ENCODE data around the gene BAZ1B.
"Not testable (repeated sequence)": the region's sequence is repeated elsewhere in the genome, so short reads cannot be mapped to it uniquely, and the experiment has no call there.

The BAZ1B gene

DNA sequence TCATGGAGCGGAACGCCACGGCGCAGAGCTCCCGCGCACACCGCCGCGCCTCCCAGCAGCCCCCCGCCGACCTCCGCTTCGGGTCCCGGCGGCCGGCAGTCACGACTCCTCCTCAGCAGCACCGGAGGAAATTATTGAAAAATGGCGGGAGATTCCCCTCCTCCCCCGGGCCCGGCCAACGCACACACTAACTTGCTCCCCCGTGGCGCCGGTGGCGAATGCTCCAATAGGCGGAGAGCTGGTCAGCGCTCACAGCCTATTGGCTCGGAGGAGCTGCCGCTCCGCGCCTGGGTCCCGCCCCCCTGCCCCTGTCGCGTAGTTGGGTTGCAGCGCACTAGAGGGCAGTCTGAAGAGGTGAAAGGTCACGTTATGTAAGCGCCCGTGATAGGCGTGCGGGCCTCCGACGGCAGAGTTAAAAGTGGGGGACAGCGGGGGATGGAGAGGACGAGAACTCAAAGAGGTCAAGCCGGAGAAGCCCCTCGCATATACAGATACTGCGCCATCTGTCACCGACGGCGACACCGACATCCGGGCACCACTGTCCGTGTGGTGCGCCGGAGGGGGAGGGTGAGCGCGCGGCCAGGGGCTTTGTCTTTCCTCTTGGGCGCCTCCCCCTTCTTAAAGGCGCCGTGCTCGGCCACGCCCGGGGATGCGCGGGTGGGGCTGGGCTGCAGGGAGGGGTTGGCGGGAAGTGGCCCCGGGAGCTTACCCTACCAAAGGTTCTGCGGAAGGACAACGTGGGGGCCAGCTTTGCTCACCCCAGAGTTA, at the start of gene BAZ1B:
TSS of gene BAZ1B (minus strand) at position 189 of the 768 bp plus-strand sequence. CDS start 360 bp downstream, outside the sequence.
- DNase-seq (ENCODE audit: low read depth in 3 of 3), result peak; percentile 94 to 98 (median 94)

- DNase-seq (ENCODE audit: low read depth in 3 of 3), result no peak
Measured at GRCh38 chr7:73570977-73571376, 48.9 kb upstream of the BAZ1B start.

DNA sequence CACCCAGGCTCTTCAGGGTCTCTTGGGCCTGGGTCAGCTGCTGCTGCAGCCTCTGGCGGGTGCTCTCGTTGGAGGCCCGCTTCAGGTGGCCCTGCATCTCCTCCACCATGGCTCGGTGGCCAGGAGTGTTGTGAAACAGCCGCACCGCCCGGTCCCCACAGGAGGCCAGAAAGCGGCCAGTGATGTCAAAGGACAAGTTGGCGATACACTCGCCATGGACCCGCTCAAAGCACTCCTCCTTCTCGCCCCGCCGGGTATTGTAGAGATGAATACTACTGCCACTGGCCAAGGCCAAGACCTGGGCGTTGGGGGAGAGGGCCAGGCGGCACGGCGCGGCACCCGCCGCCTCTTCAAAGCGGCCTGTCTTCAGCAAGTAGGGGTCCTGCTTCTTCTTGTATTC, 48.4 kb upstream of the BAZ1B start:
- no peak for DNase-seq (ENCODE audit: low read depth in 3 of 3)

DNA sequence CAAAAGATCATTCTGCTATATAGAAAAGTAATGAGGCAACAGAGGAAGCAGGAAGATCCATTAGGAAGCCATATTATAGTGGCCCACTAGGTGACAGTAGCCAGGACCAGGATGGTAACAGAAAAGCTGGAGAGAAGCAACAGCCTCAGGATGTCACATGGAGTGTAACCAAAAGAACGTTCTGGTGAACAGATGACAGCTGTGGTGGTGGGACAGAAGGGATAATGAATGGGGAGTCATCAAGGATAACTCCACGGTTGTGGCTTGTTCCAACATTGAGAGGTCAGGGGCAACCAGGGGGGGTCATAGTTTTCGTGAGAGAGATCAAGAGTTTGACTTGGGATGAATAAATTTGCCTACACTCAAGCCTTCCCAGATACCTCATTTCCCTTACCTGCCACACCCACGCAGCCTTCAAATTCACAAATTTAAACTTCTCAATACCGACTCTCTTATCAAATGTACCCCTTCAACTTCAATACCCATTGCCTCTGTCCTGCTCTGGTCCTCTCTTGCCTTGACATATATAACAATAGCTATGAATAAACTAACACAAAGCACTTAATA, 47.0 kb upstream of the BAZ1B start:
- DNase-seq (ENCODE audit: low read depth in 3 of 3), result no peak

- DNase-seq (ENCODE audit: low read depth in 3 of 3), result no peak
Measured at GRCh38 chr7:73567846-73568685, 46.0 kb upstream of the BAZ1B start.

GRCh38 chr7:73567140-73567539, 45.0 kb upstream of the BAZ1B start:
- DNase-seq (ENCODE audit: low read depth in 3 of 3), result no peak

- DNase-seq (ENCODE audit: low read depth in 3 of 3), result not testable (repeated sequence)
Measured at GRCh38 chr7:73566431-73566830, 44.3 kb upstream of the BAZ1B start.

DNA sequence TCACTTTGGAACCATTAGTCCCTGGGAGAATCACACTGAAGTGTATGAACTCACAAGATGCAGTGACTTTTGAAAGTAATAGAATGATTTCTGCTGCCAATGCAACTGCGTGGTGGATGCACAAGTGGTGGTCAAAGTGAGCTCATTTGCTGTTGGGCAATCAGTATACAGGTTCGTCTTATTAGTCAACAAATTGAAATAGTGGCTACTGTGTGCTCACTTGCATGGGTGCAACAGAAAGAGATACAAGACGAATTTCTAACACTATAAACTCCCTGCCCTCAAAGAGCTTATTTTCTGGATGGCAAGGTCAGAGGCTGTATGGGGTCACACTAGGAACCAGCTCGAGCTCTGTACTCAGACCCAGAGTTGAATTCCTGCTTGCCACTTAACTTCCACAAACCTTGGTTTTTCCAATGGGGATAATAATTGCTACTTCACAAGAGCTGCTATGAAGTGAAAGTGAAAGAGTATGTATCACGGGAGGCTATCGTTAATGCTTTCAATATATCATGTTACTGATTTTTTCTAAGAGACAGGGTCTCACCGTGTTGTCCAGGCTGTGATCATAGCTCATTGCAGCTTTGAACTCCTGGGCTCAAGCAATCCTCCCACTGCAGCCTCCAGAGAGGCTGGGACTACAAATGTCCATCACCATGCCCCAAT, 43.7 kb upstream of the BAZ1B start:
- no peak for DNase-seq (ENCODE audit: low read depth in 3 of 3)

DNA sequence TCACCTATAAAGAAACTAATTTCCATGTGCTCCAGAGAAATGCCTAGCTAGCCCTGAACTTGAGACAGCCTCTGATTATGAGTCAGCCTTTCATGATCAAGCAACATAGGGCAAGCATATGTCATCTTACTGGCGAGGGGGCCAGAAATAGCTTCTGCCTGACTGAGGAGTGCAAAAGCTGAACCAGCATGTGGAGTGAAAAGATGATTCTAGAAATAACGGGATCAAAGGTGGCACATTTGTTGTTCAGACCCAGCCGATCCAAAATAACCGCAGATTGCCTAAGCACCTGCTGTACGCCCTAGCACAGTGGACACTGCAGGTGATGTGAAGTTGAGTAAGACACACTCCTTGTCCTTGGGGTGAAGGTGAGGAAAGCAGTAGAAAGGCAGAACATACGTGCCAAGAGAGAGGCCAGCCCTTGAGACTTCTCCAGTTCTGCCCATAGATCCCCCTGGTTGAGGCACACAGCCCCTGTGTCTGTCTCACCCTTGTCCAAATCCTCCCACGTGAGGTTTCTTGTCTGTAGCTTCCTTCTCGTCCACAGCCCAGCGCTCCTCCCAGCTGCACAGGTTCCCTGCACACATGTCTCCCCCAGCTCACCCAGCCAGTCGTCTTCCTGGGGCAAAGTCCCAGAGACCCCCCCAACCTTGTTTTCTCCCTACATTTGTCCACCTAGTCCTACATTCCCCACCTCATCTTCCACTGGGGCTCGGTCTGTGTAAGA, 38.2 kb upstream of the BAZ1B start:
- no peak for DNase-seq (ENCODE audit: low read depth in 3 of 3)

- DNase-seq (ENCODE audit: low read depth in 3 of 3), result peak; percentile 48 to 69 (median 65)
Measured at GRCh38 chr7:73557397-73558257, 35.5 kb upstream of the BAZ1B start, which contains the start of gene BCL7B. Gene BCL7B, minus strand, starts transcription at chr7:73557690. Its CDS starts 112 bp downstream, at chr7:73557578.

DNA sequence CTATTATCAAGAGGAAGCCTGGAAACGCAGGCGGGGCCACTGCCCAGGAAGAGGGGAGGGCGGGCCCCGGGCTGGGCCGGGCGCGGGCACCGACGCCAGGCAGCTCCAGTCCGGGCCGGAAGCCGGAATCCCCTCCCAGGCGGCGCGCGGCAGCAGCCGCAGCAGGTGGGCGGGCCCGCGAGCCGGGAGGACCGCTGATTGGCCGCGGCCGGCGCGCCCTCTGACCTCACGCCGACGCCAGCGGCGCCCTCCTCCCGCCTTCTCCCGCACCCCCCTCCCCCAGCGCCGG, 35.0 kb upstream of the BAZ1B start:
- peak; percentile 78 to 92 (median 82) for DNase-seq (ENCODE audit: low read depth in 3 of 3)

DNA sequence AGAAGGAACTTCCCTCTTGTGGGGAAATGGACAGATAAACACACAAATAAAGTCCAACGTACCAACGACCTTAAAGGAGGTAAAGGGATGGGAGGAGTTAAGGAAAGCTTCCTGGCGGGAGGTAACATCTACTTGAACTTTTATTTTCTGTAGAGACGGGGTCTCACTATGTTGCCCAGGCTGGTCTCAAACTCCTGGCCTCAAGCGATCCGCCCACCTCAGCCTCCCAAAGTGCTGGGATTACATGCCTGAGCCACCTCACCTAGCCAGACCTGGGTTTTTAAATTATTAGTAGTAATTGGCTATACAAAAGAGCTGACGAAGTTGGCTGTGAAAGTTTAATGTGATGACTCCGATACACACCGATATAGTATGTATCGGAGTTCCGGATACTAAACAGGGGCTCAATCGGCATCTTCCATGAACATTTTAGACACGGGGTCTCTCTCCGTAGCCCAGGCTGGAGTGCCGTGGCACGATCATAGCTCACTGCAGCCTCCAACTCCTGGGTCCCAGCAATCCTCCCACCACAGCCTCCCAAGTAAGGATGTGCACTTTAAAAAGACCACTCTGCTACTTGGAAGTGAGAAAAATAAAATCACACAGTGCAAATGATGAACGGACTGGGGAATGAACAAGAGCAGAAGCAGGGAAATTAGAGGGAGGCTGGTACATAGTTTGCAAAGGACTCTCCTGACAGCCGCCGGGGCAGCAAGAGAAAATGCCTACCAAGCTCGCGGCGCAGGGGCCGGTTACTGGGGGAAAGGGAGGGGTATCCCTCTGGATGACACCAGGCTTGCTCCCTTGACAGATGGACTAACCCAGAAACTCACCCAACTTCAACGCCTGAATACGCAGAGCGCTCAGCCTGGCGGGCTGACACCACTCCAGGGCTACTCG, 34.4 kb upstream of the BAZ1B start:
- DNase-seq (ENCODE audit: low read depth in 3 of 3), result no peak

DNA sequence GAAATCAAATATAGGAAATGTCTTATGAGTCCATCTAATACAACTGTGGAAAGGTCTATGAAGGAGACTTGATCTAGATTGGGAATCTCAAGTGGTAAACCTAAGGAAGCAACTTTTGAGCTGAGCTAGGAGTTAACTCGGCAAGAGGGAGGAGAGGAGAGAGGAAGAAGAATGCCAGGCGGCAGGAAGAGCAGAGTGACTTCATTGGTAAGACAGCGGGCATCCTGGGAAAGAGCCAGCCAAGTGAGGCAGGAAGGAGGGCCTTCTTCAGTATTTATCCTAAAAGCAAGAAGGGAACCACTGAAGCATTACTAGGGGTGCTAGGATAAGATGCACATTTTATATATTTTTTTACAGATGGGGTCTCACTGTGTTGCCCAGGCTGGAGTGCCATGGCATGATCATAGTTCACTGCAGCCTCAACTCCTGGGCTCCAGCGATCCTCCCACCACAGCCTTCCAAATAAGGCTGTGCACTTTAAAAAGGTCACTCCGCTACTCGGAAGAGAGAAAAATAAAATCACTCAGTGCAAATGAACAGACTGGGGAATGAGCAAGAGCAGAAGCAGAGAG, 33.4 kb upstream of the BAZ1B start:
- no peak for DNase-seq (ENCODE audit: low read depth in 3 of 3)

DNA sequence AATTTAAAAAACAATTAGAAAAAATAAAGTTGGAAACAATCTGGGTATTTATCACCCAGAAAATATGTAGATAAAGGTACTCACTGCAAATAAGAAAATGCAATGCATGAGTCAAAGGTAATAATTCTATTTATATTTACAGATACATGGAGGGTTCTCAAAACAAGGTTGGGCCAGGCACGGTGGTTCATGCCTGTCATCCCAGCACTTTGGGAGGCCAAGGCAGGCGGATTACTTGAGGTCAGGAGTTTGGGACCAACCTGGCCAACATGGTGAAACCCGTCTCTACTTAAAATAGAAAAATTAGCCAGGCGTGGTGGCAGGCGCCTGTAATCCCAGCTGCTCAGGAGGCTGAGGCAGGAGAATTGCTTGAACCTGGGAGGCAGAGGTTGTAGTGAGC, 28.0 kb upstream of the BAZ1B start:
- not testable (repeated sequence) for DNase-seq (ENCODE audit: low read depth in 3 of 3)

DNA sequence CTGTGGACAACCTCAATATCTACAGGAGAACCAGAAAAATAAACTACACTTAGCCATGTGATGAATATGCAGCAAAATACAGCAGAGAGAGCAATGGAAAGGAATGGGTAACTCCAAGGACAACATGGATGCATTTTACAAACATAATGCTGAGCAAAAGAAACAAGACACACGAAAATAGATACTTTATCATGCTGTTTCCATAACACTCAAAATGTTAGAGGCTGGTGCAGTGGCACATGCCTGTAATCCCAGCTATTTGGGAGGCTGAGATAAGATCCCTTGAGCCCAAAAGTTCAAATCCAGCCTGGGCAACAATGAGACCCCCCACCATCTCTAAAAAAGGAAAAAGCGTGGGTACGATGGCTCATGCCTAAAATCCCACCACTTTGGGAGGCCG, 27.1 kb upstream of the BAZ1B start:
- no peak for DNase-seq (ENCODE audit: low read depth in 3 of 3)

DNA sequence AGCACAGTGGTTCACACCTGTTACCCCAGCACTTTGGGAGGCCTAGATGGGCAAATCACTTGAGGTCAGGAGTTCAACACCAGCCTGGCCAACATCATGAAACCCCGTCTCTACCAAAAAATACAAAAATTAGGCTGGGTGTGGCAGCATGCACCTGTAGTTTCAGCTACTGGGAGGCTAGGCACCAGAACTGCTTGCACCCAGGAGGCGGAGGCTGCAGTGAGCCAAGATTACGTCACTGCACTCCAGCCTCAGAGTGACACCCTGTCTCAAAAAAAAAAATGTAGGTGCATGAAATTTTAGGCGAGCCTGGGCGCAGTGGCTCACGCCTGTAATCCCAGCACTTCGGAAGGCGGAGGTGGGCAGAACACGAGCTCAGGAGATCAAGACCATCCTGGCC, 25.7 kb upstream of the BAZ1B start:
- no peak for DNase-seq (ENCODE audit: low read depth in 3 of 3)

DNA sequence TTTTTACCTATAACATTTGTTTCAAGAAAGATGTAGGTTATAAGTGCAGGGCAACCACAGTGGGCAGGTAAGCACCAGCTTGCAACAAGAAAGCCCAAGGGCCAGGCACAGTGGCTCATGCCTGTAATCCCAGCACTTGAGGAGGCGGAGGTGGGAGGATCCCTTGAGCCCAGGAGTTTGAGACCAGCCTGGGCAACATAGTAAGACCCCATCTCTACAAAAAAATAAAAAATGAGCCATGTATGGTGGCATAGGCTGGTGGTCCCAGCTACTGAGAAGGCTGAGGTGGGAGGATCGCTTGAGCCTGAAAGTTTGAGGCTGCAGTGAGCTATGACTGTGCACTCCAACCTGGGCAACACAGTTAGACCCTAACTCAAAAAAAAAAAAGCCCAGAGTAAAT, 22.6 kb upstream of the BAZ1B start:
- no peak for DNase-seq (ENCODE audit: low read depth in 3 of 3)

GRCh38 chr7:73541722-73542121, 19.6 kb upstream of the BAZ1B start:
- no peak for DNase-seq (ENCODE audit: low read depth in 3 of 3)

GRCh38 chr7:73539709-73540108, 17.6 kb upstream of the BAZ1B start:
- DNase-seq (ENCODE audit: low read depth in 3 of 3), result no peak
